Neural cell (in vitro differentiated cells): Measurements from ENCODE around the gene DNPEP.

Experiments
- CTCF ChIP-seq: fragments of 450-650 bp; IDR thresholded peaks from 2 replicates; pipeline ENCODE4 v1.5.1; 2014; ENCODE audit warnings: antibody characterized with exemption, mild to moderate bottlenecking, moderate library complexity; ENCODE audit not compliant: poor library complexity, severe bottlenecking
- EZH2 ChIP-seq: fragments of 200-600, 300-800 bp; shearing (Covaris generic), sonication (generic); IDR thresholded peaks from 2 replicates; pipeline ENCODE4 v1.6.1; 2014; ENCODE audit warnings: antibody characterized with exemption, low read length, borderline replicate concordance, mild to moderate bottlenecking; ENCODE audit not compliant: insufficient read depth, poor library complexity, severe bottlenecking
- MXI1 ChIP-seq: fragments of 450-650 bp; conservative IDR thresholded peaks from 2 replicates; pipeline ENCODE4 v1.6.1; 2014; ENCODE audit warnings: antibody characterized with exemption, mild to moderate bottlenecking; ENCODE audit not compliant: poor library complexity, severe bottlenecking
- REST ChIP-seq: IDR thresholded peaks from 2 replicates; pipeline ENCODE4 v1.6.1; 2012; ENCODE audit warnings: borderline replicate concordance
- TAF1 ChIP-seq: IDR thresholded peaks from 2 replicates; pipeline ENCODE4 v1.6.1; 2012; ENCODE audit warnings: low read depth

- TF ChIP-seq MXI1 (no peak), CTCF (no peak), TAF1 (no peak), REST (no peak), EZH2 (no peak)
Observed at GRCh38 chr2:219385958-219386520, 1.7 kb downstream of the DNPEP start.
